ENCODE measurements around the gene KLRB1.

- TF ChIP-seq CTCF (IDR thresholded peaks at IDR 0.05) (no peak), POLR2A (IDR thresholded peaks at IDR 0.05) (no peak)
Observed at GRCh38 chr12:9640024-9640423, 32.3 kb upstream of the KLRB1 start.
